GM20000 (cell line): ENCODE measurements around the gene ARHGAP26.

ENCODE experiments used
- DNase-seq: peaks from one replicate; pipeline ENCODE4 v3.0.0; 2012; ENCODE audit warnings: low spot score
- CTCF ChIP-seq: IDR thresholded peaks from 2 replicates; pipeline ENCODE4 v1.5.1; 2012; ENCODE audit warnings: mild to moderate bottlenecking, control low read depth; ENCODE audit errors: extremely low read depth, missing control alignments

Gene ARHGAP26

DNA sequence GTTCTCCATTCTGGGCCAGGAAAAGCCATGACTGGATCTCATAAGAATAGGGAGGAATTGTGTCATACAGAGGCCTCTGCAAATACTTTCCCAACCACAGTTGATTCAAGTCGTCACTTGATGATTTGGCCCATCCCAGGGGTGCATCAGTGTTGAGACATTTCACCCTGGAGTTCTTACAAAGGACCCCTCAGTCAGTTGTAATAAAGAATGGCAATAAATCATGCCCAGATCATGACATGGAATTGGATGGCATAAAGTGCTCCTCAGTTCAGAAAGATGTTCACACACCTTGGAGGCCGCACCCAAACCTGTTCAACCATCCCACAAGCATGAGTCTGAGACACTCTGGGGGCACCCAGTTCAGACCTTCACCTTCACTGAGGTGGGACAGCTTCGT is 465.2 kb downstream of the ARHGAP26 start:
- TF ChIP-seq CTCF = no peak
- DNase-seq = no peak

- no peak for DNase-seq
Observed at GRCh38 chr5:143236682-143237081, 466.5 kb downstream of the ARHGAP26 start.

GRCh38 chr5:143237664-143238063 is 467.5 kb downstream of the ARHGAP26 start:
- no peak for TF ChIP-seq CTCF
- no peak for DNase-seq

More at GRCh38 chr5:143236682-143237081, 466.5 kb downstream of the ARHGAP26 start:
- TF ChIP-seq CTCF = no peak

- no peak for TF ChIP-seq CTCF
- no peak for DNase-seq
Observed at GRCh38 chr5:143238620-143239019, 468.4 kb downstream of the ARHGAP26 start.

GRCh38 chr5:143239882-143240518 is 469.8 kb downstream of the ARHGAP26 start:
- TF ChIP-seq CTCF = no peak
- no peak for DNase-seq

GRCh38 chr5:143241892-143242291 is 471.7 kb downstream of the ARHGAP26 start:
- DNase-seq = no peak
- no peak for TF ChIP-seq CTCF

GRCh38 chr5:143243103-143243502 is 472.9 kb downstream of the ARHGAP26 start:
- DNase-seq = no peak
- no peak for TF ChIP-seq CTCF
